NCI-H446 (cell line): ENCODE data around the gene GLI1.
"Not testable (repeated sequence)": the region's sequence is repeated elsewhere in the genome, so short reads cannot be mapped to it uniquely, and the experiment has no call there.

Experiments
- DNase-seq, 2 experiments: peaks; one replicate each; lab custom pipeline; 2025; lab: John Stamatoyannopoulos, UW

Gene GLI1

DNA sequence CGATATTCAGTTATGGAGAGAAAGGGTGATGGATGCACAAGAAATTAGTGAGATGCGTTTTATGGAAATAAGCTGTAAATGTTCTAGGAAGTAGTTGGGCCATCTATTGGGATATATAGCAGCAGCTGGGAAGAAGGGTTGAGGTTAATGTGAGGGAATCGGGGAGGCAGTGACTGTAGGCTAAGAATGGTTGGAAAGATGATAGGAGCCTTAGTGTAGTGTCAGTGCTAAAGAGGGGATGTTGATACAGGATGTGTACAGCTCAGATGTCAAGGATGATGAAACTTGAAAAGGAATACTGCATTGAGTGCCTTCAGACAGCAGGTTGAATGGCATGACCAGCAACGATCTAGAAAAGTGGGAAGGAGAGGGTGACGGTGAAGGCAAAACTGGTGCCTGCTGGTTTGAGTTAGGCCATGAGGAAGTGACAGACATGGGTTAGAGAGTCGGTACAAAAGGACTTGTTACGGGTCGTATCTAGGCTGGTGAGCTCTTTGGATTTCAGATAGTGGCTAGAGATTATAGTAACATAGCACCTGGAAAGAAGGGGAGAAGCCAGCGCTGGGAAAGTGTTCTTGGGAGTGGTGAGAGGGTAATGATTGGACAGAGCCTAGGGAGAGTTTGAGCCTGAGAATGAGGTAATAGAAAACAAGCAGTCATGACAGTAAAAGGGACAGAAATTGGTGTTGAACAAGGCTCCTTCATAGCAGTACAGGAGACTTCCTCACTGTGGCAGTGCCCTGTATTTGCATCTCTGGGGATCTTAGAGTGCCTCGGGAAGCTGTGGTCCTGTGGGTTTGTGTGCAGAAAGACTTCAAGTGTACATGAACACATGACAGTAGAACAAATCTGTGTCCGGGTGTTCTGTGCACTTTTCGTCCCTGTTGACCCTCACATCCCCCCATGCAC, 37.9 kb downstream of the GLI1 start:
- no peak for DNase-seq

DNA sequence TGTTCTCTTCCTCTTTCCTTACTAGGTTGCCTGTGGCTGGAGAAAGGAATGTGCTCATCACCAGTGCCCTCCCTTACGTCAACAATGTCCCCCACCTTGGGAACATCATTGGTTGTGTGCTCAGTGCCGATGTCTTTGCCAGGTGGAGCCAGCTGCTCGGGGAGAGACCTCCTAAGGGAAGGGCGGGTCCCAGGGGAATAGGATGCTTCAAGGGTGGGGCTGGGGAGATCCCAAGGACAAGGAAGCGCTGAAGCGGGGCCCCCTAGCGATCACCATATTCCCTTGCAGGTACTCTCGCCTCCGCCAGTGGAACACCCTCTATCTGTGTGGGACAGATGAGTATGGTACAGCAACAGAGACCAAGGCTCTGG, 38.5 kb downstream of the GLI1 start:
- no peak for DNase-seq

DNA sequence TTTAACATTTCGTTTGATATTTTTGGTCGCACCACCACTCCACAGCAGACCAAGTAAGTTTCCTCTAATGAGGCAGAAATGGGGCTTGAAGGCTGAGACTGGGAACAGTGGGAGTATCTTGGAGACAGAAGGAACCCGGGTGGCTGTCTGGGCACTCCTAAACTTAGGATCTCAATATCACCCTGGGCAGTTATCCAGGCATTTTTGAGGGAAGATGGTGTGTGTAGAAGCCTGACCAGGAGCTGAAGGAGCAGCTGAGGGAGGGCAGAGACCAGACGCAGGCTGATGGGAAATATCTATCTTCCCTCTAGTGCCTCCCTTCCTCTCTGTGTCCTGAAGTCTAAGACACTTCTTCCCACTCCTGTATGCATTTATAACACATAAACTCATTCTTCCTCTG, 39.0 kb downstream of the GLI1 start:
- DNase-seq = no peak

DNA sequence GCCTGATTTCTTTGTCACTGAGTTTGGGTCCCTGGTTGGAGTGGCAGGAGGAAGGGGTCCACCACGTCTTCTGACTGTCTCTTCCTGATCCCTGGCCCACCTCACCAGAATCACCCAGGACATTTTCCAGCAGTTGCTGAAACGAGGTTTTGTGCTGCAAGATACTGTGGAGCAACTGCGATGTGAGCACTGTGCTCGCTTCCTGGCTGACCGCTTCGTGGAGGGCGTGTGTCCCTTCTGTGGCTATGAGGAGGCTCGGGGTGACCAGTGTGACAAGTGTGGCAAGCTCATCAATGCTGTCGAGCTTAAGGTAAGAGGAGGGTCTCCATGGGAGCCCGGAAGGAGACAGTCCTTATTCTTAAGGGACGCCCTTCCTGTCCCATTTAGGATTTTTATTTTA, 40.6 kb downstream of the GLI1 start:
- no peak for DNase-seq

DNA sequence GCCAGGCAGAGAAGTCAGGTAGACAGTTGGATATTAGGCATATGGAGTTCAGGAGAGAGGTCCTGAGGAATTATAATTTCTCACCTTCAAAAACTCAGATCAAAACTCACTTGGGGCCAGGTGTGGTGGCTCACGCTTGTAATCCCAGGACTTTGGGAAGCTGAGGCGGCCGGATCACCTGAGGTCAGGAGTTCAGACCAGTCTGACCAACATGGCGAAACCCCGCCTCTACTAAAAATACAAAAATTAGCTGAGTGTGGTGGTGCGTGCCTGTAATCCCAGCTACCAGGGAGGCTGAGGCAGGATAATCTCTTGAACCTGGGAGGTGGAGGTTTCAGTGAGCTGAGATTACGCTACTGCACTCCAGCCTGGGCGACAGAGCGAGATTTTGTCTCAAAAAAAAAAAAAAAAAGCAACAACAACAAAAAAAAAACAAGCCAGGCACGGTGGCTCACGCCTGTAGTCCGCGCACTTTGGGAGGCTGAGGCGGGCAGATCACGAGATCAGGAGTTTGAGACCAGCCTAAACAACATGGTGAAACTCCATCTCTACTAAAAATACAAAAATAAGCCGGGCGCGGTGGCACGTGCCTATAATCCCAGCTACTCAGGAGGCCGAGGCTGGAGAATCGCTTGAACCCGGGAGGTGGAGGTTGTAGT, 42.9 kb downstream of the GLI1 start:
- not testable (repeated sequence) for DNase-seq

DNA sequence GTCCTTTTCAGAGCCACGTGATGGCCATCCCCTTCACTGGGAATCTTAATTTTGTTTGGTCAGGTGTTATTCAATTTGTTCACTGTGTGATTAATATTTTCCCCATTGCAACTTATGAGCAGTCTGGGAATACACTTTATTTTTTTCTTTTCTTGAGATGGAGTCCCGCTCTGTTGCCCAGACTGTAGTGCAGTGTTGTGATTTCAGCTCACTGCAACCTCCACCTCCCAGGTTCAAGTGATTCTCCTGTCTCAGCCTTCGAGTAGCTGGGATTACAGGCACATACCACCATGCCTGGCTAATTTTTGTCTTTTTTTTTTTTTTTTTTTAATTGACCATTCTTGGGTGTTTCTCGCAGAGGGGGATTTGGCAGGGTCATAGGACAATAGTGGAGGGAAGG, 47.0 kb downstream of the GLI1 start:
- DNase-seq = not testable (repeated sequence)

DNA sequence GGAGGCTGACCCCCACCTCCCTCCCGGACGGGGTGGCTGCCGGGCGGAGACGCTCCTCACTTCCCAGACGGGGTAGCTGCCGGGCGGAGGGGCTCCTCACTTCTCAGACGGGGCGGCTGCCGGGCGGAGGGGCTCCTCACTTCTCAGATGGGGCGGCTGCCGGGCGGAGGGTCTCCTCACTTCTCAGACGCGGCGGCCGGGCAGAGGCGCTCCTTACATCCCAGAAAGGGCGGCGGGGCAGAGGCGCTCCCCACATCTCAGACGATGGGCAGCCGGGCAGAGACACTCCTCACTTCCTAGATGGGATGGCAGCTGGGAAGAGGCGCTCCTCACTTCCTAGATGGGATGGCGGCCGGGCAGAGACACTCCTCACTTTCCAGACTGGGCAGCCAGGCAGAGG, 48.2 kb downstream of the GLI1 start:
- not testable (repeated sequence) for DNase-seq

DNA sequence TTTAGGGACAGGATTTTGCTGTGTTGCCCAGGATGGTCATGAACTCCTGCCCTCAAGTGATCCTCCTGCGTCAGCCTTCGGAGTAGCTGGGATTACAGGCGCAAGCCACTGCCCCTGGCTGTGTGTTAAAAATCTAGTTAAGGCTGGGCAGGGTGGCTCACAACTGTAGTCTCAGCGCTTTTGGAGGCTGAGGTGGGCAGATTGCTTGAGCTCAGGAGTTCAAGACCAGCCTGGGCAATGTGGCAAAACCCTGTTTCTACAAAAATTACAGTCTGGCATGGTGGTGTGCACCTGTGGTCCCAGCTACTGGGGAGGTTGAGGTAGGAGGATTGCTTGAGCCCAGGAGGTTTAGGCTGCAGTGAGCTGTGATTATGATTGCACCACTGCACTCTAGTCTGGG, 51.6 kb downstream of the GLI1 start:
- no peak for DNase-seq

DNA sequence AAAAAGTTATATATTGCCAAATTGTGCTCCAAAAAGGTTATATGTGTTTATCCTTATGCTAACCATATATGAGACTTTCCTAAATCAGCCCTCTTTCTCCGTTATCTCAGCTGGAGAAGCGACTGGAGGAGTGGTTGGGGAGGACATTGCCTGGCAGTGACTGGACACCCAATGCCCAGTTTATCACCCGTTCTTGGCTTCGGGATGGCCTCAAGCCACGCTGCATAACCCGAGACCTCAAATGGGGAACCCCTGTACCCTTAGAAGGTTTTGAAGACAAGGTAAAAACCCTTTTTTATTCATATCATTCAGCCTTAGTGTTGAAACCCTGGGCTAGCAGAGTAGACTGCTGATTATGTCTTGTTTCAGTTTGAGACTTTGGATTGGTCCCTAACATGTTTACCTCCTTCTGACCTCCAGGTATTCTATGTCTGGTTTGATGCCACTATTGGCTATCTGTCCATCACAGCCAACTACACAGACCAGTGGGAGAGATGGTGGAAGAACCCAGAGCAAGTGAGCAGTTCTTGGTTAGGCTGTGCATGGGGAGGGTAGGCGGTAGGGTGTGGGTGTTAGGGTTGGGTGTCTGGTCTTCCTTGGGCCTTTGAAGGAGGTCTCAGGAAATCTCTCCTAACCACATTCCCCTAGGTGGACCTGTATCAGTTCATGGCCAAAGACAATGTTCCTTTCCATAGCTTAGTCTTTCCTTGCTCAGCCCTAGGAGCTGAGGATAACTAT, 52.2 kb downstream of the GLI1 start:
- no peak for DNase-seq

DNA sequence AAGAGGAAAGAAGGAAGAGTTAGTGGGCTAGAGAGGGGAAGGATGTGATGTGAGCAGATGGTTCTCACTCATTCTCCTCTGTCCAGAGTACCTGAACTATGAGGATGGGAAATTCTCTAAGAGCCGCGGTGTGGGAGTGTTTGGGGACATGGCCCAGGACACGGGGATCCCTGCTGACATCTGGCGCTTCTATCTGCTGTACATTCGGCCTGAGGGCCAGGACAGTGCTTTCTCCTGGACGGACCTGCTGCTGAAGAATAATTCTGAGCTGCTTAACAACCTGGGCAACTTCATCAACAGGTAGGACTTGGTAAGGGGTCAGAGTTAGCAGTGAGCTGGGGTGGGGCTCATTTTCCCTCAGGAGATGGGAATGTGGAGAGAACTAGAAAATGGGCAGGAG, 53.1 kb downstream of the GLI1 start:
- DNase-seq = no peak

DNA sequence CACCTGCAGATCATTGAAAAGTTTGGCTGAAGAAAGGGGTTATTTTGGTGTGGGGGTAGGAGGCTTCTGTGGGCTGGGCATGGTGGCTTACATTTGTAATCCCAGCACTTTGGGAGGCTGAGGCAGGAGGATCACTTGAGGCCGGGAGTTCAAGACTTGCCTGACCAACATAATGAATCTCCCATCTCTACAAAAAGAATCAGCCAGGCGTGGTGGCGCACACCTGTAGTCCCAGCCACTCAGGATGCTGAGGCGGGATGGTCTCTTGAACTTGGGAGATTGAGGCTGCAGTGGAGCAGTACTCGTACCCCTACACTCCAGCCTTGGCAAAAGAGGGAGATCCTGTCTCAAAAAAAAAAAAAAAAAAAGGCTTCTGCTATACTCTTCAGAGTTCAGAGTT, 53.7 kb downstream of the GLI1 start:
- DNase-seq = no peak

DNA sequence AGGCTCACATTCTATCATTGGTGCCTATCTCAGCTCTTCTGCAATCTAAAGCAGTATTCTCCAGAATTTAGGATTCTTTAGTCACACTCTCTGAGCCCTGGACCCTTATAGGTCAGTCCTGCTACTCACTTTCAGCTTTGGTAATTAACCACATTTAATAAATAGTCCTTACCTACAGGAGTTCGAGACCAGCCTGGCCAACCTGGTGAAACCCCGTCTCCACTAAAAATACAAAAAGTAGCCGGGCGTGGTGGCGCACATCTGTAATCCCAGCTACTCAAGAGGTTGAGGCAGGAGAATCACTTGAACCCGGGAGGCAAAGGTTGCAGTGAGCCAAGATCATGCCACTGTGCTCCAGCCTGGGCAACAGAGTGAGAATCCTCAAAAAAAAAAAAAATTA, 54.1 kb downstream of the GLI1 start:
- DNase-seq = not testable (repeated sequence)

DNA sequence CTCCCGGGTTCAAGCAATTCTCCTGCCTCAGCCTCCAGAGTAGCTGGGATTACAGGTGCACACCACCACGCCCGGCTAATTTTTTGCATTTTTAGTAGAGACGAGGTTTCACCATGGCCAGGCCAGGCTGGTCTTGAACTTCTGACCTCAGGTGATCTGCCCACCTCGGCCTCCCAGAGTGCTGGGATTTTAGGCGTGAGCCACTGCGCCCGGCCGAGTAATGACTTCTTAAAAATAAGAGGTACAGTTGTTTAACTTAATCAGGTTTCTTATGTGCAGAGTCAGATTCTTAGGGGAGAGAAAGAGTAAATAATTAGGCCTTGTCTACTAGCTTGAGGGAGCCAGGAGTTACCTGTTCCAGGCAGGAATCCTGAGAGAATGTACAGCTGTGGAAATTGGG, 54.7 kb downstream of the GLI1 start:
- not testable (repeated sequence) for DNase-seq

DNA sequence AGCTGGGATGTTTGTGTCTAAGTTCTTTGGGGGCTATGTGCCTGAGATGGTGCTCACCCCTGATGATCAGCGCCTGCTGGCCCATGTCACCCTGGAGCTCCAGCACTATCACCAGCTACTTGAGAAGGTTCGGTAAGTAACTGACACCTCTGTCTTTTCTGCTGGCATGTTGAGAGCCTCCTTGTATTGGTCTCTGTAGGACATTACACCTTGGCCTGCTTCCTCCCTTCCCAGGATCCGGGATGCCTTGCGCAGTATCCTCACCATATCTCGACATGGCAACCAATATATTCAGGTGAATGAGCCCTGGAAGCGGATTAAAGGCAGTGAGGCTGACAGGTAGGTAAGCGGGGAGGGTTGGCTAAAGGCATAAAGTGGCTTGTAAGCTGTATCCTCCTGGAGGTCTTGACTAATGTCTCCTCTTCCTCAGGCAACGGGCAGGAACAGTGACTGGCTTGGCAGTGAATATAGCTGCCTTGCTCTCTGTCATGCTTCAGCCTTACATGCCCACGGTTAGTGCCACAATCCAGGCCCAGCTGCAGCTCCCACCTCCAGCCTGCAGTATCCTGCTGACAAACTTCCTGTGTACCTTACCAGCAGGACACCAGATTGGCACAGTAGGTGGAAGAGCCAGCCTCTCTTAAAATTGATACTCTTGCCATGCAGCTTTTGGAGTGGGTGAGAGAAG, 55.3 kb downstream of the GLI1 start:
- DNase-seq = no peak

DNA sequence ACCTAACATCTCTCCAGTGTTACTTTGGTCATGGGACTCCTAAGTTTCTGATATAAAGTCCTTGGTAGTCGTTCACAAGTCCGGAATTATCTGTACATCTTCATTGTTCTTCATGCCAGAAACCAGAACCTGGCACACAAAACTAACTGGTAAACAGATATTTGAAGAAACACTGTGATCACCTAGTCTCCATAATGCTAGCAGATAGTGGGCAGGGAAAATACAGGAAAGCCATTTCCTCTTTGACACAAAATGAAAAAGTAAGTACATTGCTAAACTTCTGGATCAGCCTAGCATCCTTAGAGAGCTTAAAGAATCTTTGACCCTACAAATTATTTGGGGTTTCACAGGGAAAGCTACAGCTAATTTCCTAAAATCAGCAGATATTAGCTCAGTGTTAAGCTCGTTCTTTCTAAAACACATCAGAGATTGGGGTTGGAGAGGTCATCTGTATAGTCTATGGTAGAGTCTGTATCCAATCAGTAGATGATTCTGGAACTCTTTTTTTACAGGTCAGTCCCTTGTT, 55.9 kb downstream of the GLI1 start:
- DNase-seq = no peak

DNA sequence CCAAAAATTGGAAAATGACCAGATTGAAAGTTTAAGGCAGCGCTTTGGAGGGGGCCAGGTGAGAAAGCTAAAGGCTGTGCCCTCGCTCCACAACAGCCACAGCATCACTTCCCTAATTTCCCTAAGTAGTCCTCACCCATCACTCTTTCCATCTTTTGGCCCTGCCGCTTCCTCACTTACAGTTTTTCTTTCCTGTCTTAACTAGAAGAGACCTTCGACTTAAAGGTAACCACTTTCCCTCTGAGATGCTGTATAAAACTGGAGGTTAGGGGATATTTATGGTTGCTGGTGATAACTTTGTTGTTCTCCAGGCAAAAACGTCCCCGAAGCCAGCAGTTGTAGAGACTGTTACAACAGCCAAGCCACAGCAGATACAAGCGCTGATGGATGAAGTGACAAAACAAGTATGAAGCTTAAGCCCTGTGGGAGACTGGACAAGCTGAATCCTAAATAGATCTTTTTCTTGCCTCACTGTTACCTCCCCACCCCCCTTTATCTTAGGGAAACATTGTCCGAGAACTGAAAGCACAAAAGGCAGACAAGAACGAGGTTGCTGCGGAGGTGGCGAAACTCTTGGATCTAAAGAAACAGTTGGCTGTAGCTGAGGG, 56.5 kb downstream of the GLI1 start:
- no peak for DNase-seq

DNA sequence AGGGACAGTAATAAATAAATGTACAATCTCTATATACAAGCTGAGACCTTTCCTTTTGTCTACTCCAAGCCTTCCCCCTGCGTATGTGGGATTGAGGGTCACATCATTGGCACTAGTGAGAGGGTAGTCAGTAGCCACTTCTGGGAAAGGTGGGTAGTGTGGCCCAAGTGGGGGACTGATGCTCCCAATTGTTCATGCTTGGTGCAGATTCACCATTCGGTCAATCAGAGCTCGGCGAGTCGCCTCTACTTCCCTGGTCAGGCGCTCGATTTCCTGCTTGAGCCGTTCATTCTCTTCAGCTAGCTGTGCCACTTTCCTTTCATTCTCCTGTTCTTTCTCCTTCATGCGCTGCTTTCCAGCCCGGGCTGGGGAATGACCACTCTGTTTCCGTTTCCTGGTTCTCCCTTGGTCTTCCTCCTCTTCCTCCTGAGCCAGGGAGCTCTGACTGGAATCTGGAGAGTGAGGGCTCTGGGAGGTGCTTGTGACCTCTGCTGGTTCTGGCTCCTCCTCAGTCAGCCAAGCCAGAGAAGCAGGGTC, 57.1 kb downstream of the GLI1 start:
- DNase-seq = no peak

DNA sequence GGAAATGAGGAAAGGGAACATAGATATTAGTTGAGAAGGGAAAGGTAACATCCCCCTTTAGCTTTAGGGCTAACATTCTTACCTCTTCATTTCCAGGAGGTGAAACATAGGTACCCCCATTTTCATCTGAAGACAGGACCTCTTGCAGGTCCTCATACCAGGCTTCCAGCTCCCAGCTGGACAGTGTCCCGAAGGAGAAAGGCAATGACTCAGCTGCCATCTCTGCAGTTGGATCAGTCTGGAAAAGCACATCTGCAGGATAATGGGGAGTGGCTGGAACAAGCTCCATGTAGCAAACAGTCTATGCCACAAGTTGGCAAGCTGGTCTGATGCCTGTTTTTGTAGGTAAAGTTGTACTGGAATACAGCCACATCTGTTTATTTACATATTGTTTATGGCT, 57.6 kb downstream of the GLI1 start:
- no peak for DNase-seq

DNA sequence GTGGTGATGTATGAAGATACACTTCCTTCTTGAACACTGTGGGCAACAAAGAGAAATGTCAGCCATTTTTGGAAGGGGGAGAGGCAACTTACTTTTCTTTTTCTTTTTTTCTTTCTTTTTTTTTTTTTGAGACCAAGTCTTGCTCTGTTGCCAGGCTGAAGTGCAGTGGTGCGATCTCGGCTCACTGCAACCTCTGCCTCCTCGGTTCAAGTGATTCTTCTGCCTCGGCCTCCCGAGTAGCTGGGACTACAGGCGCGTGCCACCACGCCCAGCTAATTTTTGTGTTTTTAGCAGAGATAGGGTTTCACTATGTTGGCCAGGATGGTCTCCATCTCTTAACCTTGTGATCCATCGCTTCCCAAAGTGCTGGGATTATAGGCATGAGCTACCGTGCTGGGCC, 58.1 kb downstream of the GLI1 start:
- not testable (repeated sequence) for DNase-seq

DNA sequence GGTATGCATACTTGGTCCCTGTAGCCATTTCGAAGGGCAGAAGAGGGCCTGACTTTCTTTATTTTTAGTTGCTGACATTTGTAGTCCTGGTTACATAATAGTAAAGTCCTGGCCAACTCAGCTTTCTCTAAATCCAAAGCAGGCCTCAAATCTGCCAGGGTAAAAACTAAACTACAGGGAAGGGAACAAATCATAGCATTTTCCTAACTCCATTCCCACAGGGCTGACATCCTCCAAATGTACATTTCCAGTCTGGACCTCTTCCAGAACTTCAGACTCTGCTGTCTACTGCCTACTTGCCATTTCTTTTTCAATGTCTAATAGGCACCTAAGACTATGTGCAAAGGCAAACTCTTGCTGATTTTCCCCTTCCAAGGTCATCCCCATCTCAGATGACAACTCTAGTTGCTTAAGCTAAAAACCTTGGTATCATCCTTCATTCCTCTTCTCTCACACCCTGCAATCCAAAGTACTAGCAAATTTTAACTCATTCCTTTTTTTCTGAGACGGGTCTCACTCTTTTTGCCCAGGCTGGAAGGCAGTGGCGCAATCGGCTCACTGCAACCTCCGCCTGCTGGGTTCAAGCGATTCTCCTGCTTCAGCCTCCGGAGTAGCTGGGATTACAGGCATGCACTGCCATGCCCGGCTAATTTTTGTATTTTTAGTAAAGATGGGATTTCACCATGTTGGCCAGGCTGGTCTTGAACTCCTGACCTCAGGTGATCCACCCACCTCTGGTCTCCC, 58.8 kb downstream of the GLI1 start:
- no peak for DNase-seq
